UCSD-AML1 (cell line): Measurements from ENCODE around the gene SLC38A10.

Source experiments
- DNase-seq: peaks from one replicate; lab custom pipeline; 2025; ENCODE audit not compliant: unreplicated experiment; lab: John Stamatoyannopoulos, UW

Gene SLC38A10

GRCh38 chr17:81210868-81211267 is 84.2 kb downstream of the SLC38A10 start:
- DNase-seq = peak; percentile 56

- no peak for DNase-seq
These were observed 84.6 kb downstream of the SLC38A10 start for GRCh38 chr17:81210466-81210865.

GRCh38 chr17:81209141-81209540 is 86.0 kb downstream of the SLC38A10 start:
- DNase-seq = no peak

GRCh38 chr17:81208651-81209050 is 86.5 kb downstream of the SLC38A10 start:
- DNase-seq = no peak

GRCh38 chr17:81207610-81208581 is 87.2 kb downstream of the SLC38A10 start:
- no peak for DNase-seq

- no peak for DNase-seq
These were observed 88.5 kb downstream of the SLC38A10 start for GRCh38 chr17:81206657-81207056.

GRCh38 chr17:81206166-81206565 is 88.9 kb downstream of the SLC38A10 start:
- no peak for DNase-seq

- no peak for DNase-seq
These were observed 90.5 kb downstream of the SLC38A10 start for GRCh38 chr17:81204578-81204977.

GRCh38 chr17:81203136-81203535 is 92.0 kb downstream of the SLC38A10 start:
- DNase-seq = no peak

GRCh38 chr17:81202318-81202717 is 92.8 kb downstream of the SLC38A10 start:
- no peak for DNase-seq

- DNase-seq = peak; percentile 74
These were observed 94.2 kb downstream of the SLC38A10 start for GRCh38 chr17:81200695-81201580.

- no peak for DNase-seq
These were observed 94.9 kb downstream of the SLC38A10 start for GRCh38 chr17:81200201-81200600.

- no peak for DNase-seq
These were observed 95.7 kb downstream of the SLC38A10 start for GRCh38 chr17:81199482-81199830.

GRCh38 chr17:81198826-81199481 is 96.2 kb downstream of the SLC38A10 start:
- no peak for DNase-seq

GRCh38 chr17:81197831-81198490 is 97.1 kb downstream of the SLC38A10 start:
- DNase-seq = no peak

- no peak for DNase-seq
These were observed 97.7 kb downstream of the SLC38A10 start for GRCh38 chr17:81197409-81197795.

GRCh38 chr17:81196505-81197408 is 98.3 kb downstream of the SLC38A10 start:
- DNase-seq = no peak

- DNase-seq = no peak
These were observed 99.1 kb downstream of the SLC38A10 start for GRCh38 chr17:81195941-81196495.
